NCI-H526 (cell line): ENCODE results near the gene TGFBR2.

Experiments
- DNase-seq, 2 experiments: peaks; one replicate each; lab custom pipeline; 2025; lab: John Stamatoyannopoulos, UW

The TGFBR2 gene

GRCh38 chr3:30675006-30675405 lies 68.6 kb downstream of the TGFBR2 start:
- DNase-seq = no peak

GRCh38 chr3:30675774-30676173 lies 69.4 kb downstream of the TGFBR2 start:
- no peak for DNase-seq

GRCh38 chr3:30676424-30677346 lies 70.3 kb downstream of the TGFBR2 start:
- DNase-seq = no peak

GRCh38 chr3:30677347-30677685 lies 70.9 kb downstream of the TGFBR2 start:
- no peak for DNase-seq

- no peak for DNase-seq
Observed at GRCh38 chr3:30679045-30679444, 72.6 kb downstream of the TGFBR2 start.

GRCh38 chr3:30680789-30681648 lies 74.6 kb downstream of the TGFBR2 start:
- no peak for DNase-seq

GRCh38 chr3:30681649-30682211 lies 75.3 kb downstream of the TGFBR2 start:
- DNase-seq = no peak

- DNase-seq = no peak
Observed at GRCh38 chr3:30682434-30683155, 76.2 kb downstream of the TGFBR2 start.

GRCh38 chr3:30683769-30684168 lies 77.4 kb downstream of the TGFBR2 start:
- no peak for DNase-seq

- DNase-seq = no peak
Observed at GRCh38 chr3:30684356-30684755, 78.0 kb downstream of the TGFBR2 start.

- DNase-seq = no peak
Observed at GRCh38 chr3:30685267-30685667, 78.9 kb downstream of the TGFBR2 start.

GRCh38 chr3:30686176-30686575 lies 79.8 kb downstream of the TGFBR2 start:
- DNase-seq = no peak

- no peak for DNase-seq
Observed at GRCh38 chr3:30686799-30687198, 80.4 kb downstream of the TGFBR2 start.

- DNase-seq = no peak
Observed at GRCh38 chr3:30687930-30688570, 81.6 kb downstream of the TGFBR2 start.

GRCh38 chr3:30688776-30689641 lies 82.6 kb downstream of the TGFBR2 start:
- peak; percentile 15 to 43 for DNase-seq

GRCh38 chr3:30690199-30690598 lies 83.8 kb downstream of the TGFBR2 start:
- peak; percentile 4 to 11 for DNase-seq

GRCh38 chr3:30691249-30691880 lies 85.0 kb downstream of the TGFBR2 start:
- DNase-seq = no peak

GRCh38 chr3:30691944-30692343 lies 85.5 kb downstream of the TGFBR2 start:
- peak in 1 of 2 experiments; percentile 8 for DNase-seq

GRCh38 chr3:30692498-30693130 lies 86.2 kb downstream of the TGFBR2 start:
- no peak for DNase-seq
